ENCODE results near the gene DNAJC8.

The DNAJC8 gene, protein sequence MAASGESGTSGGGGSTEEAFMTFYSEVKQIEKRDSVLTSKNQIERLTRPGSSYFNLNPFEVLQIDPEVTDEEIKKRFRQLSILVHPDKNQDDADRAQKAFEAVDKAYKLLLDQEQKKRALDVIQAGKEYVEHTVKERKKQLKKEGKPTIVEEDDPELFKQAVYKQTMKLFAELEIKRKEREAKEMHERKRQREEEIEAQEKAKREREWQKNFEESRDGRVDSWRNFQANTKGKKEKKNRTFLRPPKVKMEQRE

DNA sequence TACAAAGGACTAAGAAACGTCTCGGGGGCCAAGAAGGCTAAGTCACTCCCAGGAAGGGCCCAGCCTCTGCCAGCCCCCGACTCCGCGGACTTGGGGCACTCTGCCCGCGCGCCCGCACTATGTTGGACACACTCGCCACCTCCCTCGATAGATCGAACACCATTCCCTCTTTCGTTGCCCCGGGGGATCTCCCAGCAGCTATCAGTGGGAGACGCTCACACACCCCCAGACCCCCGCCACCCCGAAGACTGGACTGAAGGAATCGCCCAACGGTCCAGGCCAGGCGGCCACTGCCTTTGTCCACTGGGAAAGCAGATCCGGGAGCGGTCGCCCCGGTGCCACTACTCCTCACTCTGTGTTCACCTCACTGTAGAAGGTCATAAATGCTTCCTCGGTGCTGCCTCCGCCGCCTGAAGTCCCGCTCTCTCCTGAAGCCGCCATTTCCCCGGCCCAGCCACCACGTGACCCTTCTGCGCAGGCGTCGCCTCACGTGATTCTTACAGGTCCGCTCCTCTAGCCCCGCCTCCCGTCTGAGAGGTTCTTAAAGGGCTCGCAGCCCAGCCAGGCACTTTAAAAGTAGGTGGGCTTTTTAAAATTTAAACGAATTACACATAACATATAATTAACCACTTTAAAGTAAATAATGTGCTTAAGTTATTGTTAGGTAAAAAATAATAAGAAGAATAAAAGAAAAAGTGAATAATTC, at the start of gene DNAJC8:
TSS of gene DNAJC8 (minus strand) at position 472 of the 706 bp plus-strand sequence. CDS start at position 441, 31 bp downstream.
- DNase-seq (ENCODE audit: low spot score): peak; percentile 91

DNA sequence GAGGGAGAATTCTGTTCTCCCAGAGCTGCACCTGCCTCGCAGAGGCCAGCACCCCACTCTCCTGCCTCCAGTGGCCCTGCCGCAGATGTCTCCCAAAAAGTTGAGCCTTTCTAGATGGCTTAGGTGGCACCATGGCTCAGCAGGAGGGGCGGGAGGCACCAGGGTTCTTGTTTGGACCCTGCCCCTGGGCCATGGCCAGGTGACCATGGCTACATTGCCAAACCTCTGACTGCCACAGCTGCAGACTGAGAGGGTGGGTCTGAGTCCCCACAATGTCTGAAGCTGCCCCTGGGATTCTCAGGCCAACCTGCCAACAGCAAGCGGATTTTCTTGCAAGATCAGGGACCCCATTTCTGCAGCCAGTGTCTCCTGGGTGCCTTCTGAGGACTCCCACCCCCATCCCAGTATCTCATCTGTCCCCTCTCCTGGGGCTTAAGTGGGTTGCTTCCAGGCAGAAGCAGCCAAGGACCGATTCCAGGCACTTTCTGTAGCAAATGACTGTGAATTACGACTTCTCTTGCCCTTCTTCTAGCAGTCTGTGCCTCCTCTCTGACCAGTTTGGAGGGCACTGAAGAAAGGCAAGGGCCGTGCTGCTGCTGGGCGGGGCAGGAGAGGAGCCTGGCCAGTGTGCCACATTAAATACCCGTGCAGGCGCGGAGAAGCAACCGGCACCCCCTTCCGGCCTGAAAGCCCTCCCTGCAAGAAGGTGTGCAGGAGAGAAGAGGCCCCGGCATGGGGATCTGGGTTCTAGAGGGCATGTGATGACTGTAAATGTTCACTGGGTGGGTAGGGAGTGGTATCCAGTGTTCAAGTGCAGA, 49.0 kb upstream of the DNAJC8 start:
- DNase-seq (ENCODE audit: low spot score): no peak

DNA sequence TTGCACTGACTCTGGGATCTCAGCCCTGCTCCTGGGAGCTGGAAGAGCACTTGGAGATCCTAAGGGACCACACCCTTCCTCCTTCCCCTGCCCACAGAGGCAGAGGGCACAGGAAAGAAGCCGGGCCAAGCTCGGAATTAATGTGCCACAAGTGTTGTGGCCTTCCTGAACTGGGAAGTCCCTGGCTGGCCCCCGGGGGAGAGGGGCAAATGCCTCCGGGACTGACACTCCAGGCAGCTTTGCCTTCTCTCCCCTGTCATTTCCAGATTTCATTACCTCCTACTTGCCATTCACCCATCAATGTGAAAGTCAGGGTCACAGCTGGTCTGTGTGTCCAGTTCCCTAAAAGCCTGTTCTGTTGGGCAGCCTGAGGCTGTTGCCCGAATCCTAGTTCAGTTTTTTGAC, 48.1 kb upstream of the DNAJC8 start:
- no peak for DNase-seq (ENCODE audit: low spot score)

DNA sequence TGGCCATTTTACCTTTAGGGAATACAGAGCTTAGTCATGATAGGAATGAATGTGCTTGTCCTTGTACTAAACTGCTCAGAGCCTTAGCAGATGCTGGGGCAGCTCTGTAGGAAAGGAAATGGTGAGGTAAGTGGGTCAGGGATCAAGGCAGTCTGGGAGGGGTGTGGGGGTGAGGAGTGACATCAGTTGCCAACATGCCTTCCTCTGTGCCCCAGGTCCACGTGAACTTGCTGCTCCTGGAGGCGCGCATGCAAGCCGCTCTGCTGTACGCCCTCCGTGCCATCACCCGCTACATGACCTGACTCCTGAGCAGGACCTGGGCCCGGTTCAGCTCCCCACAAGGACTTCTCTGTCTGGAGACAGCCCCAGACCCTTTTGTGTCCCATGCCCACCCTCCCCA, 47.7 kb upstream of the DNAJC8 start:
- no peak for DNase-seq (ENCODE audit: low spot score)

DNA sequence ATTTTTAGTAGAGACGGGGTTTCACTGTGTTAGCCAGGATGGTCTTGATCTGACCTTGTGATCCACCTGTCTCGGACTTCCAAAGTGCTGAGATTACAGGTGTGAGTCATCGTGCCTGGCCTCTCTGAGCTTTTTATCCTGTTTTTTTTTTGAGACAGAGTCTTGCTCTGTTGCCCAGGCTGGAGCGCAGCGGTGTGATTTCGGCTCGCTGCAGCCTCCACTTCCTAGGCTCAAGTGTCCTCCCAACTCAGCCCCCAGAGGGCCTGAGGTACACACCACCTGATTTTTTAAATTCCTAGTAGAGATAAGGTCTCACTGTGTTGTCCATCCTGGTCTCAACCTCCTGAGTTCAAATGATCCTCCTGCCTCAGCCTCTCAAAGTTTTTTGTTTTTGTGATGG, 46.9 kb upstream of the DNAJC8 start:
- DNase-seq (ENCODE audit: low spot score): no peak

DNA sequence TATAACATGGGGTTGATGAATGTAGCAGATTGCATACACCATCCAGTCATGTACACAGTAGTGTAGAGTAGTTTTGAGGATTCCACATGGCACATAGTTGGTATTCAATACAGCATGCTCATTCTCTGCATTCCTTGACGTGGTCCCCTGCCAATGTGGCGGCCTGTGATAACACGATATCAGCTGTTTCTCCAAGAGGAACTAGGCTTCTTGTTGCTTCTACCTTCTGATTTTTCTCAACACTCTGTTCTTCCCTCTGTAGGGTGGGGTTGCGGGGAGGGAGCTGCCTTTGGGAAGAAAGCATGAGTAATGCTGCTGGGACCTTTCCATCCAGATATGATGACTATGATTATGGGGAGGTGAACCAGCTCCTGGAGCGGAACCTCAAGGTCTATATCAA, 45.9 kb upstream of the DNAJC8 start:
- no peak for DNase-seq (ENCODE audit: low spot score)

DNA sequence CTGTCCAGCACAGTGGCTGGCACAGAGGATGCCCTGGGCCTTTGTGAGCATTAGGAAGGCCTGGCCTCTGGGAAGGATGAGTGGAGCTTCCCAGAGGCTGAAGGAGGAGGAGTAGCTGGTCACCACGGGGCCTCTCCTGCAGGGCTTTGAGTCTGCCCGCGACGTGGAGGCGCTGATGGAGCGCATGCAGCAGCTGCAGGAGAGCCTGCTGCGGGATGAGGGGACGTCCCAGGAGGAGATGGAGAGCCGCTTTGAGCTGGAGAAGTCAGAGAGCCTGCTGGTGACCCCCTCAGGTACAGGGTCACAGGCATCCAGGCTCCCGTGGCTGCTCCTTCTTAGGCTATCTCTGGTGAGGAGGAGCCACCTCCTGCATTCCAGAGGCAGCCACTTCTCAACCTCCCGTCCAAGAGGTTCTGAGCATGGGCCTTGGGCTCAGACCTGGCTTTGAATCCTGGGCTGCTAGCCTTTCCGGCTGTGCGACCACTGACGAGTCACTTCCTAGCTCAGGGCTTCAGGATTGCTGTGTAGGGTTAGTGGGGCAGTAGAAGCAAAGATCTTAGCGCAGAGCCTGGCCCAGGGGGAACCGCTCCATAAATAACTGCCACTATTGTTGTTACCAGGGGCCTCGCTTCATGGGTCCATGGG, 40.5 kb upstream of the DNAJC8 start:
- no peak for DNase-seq (ENCODE audit: low spot score)

DNA sequence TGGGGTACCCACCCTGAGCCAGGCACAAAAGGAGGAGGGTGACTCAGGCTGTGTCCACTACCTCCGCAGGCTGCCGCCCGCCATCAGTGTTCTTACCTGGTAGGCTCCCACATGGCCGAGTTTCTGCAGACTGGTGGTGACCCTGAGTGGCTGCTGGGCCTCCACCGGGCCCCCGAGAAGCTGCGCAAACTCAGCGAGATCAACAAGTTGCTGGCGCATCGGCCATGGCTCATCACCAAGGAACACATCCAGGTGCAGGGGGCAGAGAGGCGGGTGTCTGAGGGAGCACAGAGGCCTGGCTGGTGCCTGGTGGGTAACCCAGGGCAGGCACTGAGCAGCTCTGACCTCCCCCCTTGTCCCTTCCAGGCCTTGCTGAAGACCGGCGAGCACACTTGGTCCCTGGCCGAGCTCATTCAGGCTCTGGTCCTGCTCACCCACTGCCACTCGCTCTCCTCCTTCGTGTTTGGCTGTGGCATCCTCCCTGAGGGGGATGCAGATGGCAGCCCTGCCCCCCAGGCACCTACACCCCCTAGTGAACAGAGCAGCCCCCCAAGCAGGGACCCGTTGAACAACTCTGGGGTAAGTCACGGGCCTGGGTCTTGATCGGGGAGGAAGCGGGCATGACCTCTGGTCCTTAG, 39.5 kb upstream of the DNAJC8 start:
- DNase-seq (ENCODE audit: low spot score): no peak

DNA sequence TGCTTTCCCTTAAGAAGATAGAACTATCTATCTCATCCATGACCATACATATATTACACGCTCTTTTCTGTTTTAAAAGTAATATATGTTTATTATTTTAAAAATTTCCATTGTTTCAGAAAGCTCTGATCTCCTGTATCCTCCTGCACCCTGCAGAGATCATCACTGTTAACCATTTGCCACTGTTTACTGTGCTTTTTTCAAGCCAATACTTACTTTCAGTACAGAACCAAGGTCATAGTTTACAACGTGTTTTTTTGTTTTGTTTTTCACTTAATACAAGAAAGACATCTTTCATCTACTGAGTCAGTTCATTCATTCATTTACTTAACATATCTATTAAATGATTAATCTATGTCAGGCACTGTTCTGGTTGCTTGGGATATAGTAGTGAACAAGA, 36.7 kb upstream of the DNAJC8 start:
- DNase-seq (ENCODE audit: low spot score): no peak

DNA sequence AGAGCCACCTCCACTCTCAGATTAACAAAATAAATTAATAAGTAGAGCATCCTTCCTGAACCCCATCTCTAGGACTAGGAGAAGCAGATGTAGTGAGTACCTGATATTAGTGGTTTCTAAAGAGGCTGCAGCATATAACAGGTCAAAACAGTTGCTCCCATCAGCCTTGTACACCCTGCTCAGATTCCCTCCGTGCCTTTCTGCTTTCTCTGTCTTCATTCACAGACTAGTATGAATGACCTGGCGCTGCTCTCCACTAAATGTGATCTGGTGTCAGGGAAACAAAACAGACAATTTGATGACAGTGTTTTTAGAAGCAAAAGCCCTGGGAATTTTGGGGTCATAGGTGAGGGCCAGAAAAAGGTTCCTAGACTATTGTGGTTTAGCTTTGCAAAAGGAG, 34.8 kb upstream of the DNAJC8 start:
- no peak for DNase-seq (ENCODE audit: low spot score)

DNA sequence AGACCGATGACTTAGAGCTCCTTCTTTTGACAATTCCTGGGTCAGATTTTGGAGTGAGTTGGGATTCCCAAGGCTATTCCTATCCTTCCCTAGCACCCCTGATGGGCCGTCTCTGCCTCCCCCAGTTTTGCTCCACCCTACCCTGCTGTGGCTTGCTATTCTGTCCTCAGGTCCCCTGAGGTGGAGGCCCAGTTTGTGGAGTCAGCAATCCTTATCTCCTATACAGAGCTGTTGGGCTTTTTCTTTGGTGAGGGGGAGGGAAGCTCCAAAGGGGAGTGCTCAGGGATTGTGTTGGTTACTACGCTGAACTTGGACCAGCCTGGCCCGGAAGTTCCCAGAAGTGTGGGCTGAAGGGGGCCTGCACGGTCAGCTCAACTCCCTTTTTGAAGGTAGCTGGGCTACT, 34.1 kb upstream of the DNAJC8 start:
- DNase-seq (ENCODE audit: low spot score): no peak

DNA sequence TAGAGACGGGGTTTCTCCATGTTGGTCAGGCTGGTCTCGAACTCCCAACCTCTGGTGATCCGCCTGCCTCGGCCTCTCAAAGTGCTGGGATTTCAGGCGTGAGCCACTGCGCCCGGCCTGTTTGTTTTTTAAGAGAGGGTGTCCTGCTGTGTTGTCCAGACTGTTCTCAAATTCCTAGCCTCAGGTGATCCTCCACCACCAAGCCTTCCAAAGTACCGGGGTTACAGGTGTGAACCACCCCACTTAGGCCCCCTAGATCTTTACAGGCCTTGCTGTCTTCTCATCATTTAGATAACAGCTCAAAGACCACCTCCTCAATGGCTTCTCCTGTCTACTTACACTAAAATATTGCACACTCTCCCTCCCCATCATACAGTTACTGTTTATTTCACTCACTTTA, 32.7 kb upstream of the DNAJC8 start:
- no peak for DNase-seq (ENCODE audit: low spot score)

DNA sequence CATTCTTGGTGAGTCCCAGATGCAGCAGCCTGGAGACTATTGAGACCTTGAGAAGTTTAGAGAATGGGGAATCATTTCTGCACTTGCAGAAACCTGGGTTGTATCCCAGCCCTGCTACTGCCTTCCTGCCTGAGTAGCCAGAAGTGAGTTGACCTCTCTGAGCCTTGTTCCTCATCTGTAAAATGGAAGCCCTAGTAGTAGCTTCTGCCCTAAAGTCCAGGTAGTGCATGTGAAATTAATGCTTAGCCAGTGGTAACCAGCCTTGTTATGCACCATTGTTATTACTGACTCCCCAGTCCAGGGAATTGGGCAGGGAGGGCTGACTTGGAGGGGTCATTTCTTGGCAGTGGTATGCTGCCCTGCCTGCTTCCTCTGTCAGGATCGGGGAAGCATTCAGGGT, 32.1 kb upstream of the DNAJC8 start:
- no peak for DNase-seq (ENCODE audit: low spot score)

DNA sequence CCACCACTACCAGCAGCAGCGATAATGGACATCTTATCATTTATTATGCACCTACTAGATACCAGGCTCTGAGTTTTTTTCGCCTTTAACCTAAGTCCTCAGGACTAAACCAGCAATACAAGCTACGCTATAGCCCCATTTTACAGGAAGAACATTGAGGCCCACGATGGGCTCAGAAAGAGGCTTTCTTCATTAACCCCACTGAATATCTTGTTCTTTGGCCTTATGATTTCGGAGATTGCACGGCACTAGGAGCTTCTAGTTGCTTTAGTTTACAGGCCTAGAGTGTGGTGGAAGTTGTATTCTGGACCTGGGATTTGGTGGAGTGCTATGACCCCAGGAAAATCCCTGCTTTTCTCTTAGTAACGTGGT, 28.0 kb upstream of the DNAJC8 start:
- no peak for DNase-seq (ENCODE audit: low spot score)

DNA sequence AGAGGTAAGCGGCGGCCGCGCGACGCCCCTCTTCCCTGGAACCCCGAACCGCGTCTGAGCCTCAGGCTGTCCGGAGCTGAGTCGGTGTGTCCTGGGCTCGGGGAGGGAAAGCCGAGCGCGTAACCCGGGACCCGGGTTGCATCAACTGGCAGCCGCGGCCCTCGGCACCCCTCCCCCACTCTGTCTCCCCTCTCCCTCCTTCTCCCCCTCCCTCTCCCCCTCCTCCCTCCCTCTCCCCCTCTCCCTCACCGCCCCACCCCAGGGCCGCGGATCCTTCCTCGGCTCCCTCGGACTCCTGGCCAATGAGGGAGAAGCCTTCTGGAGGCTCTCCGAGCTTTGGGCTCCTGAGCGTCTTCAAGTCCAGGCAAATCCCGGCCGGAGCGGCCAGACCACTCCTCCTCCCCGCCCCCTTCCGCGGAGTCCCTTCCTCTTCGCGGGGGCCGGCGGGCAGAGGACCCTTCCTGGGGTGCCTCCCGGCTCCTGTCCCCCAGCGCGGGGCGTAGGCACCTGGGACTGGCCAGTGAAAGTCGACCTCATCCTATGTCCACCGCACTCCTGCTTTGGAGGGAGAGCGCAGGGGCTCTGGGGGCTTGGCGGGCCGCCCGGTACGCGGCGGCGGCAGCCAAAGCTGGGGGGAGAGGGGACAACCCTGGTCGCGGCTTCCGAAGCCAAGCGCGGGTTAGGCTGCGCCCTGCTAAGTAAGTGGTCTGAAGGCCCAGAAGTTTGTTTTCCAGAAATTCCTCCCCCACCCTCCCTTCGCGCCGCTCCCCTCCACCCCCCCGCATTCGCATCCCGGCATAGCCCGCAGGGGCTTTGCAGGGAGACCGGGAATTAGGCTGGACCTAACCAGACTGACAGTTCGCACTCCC, 27.3 kb upstream of the DNAJC8 start:
- DNase-seq (ENCODE audit: low spot score): peak; percentile 84

DNA sequence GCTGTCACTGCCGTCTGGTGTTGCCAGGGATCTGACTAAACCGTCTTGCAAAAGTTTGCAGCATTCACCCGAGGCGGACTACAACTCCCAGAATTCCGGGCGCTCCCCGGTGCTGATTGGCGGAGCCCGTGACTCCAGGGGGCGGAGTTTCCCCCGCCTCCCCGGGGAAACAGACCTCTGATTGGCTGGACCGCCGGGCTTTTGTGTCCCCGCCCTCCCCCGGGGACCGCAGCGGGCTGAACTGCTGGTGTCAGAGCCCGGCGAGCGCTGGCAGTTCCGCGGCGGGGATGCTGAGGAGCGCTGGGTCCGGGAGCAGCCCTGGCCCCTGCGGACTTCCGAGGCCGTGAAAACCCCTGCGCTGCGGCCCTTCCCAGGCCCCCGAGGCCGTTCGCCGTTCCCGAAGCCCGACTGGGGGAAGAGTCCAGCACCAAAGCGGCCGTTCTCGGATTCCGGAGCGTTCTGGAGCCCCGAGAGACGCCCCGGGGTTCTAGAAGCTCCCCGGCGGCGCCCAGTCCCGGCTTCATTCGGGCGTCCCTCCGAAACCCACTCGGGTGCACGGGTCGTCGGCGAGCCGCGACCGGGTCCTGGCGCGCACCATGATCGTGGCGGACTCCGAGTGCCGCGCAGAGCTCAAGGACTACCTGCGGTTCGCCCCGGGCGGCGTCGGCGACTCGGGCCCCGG, 26.6 kb upstream of the DNAJC8 start, which contains the start of gene SESN2:
TSS of gene SESN2 (plus strand) at position 267 of the 682 bp plus-strand sequence. CDS start at position 597, 330 bp downstream.
- DNase-seq (ENCODE audit: low spot score): peak; percentile 99

DNA sequence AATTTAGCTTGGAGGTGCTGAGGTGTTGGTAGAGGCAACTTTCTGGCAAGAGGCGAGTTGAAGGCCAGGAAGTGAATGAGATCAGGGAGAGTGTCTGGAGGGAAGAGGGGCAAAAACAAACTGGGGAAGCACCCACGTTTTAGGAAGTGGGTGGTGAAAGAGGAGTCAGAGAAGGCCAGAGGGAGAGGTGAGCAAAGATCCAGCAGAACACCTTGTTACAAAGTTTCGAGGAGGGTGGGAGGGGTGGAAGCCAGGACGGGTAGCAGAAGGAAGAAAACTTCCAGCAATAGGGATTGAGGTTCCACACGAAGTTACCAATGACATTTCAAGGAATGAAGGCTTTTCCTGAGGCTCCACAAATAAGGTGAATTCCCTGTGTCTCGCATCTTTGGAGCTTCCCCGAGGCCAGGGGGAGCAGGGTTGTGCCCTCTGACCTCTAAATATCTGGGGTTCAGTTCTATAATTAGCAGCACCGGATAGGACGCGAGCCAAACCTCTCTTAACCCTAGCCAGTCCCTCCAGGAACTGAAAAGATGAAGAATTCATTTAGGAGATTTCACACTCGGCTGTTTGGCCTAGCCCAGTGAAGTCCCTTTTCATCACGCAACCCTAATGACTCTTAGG, 25.9 kb upstream of the DNAJC8 start:
- DNase-seq (ENCODE audit: low spot score): no peak

DNA sequence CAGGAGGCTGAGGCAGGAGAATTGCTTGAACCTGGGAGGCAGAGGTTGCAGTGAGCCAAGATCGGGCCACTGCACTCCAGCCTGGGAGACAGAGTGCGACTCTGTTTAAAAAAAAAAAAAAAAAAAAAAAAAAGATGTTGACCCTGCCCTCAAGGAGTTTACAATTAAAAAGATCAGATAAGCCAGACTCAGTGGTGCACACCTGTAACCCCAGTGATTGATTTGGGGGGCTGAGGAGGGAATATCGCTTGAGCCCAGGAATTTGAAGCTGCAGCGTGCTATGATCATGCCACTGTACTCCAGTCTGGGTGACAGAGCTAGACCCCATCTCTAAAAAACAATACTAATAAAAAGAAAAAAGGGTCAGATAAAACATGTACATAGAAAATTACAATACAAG, 24.9 kb upstream of the DNAJC8 start:
- no peak for DNase-seq (ENCODE audit: low spot score)

DNA sequence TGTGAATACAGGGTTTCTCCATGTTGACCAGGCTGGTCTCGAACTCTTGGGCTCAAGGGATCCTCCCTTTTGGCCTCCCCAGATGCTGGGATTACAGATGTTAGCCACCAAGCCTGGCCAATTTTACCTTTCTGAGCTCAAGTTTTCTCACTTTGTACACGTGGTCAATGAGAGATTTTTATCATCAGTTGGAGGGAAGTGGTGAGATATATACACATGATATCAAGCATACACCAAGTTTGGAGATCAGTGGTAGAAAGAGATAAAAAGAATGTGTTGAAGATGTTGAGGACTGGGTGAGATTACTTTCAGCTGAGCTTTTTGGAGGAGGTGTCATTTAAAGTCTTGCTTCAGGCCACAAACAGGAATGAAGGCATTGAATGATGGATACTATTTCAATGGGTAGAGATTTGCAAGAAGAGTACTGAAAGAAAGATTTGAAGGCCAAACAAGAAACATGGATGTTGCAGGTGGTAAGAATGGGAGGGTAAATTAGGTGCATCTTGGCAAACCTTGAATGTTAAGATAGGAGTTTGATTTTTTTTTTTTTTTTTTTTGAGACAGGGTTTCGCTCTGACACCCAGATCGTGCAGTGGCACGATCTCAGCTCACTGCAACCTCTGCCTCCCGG, 23.5 kb upstream of the DNAJC8 start:
- DNase-seq (ENCODE audit: low spot score): no peak

Measured in left forelimb (tissue), 1 donor.